A549 (cell line): Measurements from ENCODE around the gene ANTXR2. TPM values are rescaled to one million over a fixed set of nuclear protein-coding genes. Genes with fewer than 3 reads are reported as not detected.

Source experiments
- ATAC-seq, 2 experiments: fragments of 200-7000 bp in 1 of 2; fragments of >200 bp in 1 of 2; cut with Nextera tagmentation in 1 of 2; cut with Tn5 transposase in 1 of 2; 3 replicates each; pipeline versions ENCODE4 v1.8.0 to v1.9.1; 2018 to 2020; ENCODE audit warnings: mild to moderate bottlenecking in 1 of 2, moderate library complexity in 1 of 2
- CTCF ChIA-PET: fragments of 300-600 bp; sonication (Branson Sonifier 250); formaldehyde crosslinking; extraction: SDS; loops from one replicate; lab custom pipeline; 2021; ENCODE audit warnings: antibody characterized with exemption, inconsistent platforms; lab: Yijun Ruan, JAX
- POLR2A ChIA-PET: fragments of 350-600 bp; formaldehyde crosslinking; extraction: SDS; loops from one replicate; lab custom pipeline; 2021; ENCODE audit warnings: antibody characterized with exemption, inconsistent platforms; lab: Yijun Ruan, JAX
- DNase-seq, 2 experiments: peaks; one replicate each; pipeline versions ENCODE4 v3.0.0 to v3.0.0-alpha.2; 2011 to 2016; ENCODE audit warnings: low read depth in 1 of 2, low spot score in 1 of 2
- FAIRE-seq: peaks from 2 replicates; lab custom pipeline; 2011; peaks lifted over from hg19 to GRCh38; lab: Jason Lieb, UNC
- H3K27ac ChIP-seq, 2 experiments: fragments of >200 bp; sonication (Bioruptor Twin); formaldehyde crosslinking; 3 replicates each; pipeline ENCODE4 v1.5.1; 2016 to 2017
- H3K4me1 ChIP-seq: fragments of >200 bp; sonication (Bioruptor Twin); formaldehyde crosslinking; 3 replicates; pipeline ENCODE4 v1.6.1; 2016
- H3K4me2 ChIP-seq: fragments of >200 bp; sonication (Bioruptor Twin); formaldehyde crosslinking; 3 replicates; pipeline ENCODE4 v1.6.1; 2016
- H3K4me3 ChIP-seq: fragments of >200 bp; sonication (Bioruptor Twin); formaldehyde crosslinking; 3 replicates; pipeline ENCODE4 v1.5.1; 2016
- H3K9me3 ChIP-seq: fragments of >200 bp; sonication (Bioruptor Twin); formaldehyde crosslinking; 3 replicates; pipeline ENCODE4 v1.6.1; 2016
- ATOH8 ChIP-seq: fragments of 250-450 bp; sonication (Bioruptor Pico); IDR thresholded peaks from 2 replicates; pipeline ENCODE4 v1.5.0; 2020; ENCODE audit warnings: low read depth, mild to moderate bottlenecking, moderate library complexity
- BCL3 ChIP-seq: fragments of >200 bp; sonication (Bioruptor Twin); formaldehyde crosslinking; IDR thresholded peaks from 3 replicates; pipeline ENCODE4 v1.6.1; 2016
- CEBPB ChIP-seq, 2 experiments: fragments of >200 bp in 1 of 2; sonication (Bioruptor Twin) in 1 of 2; formaldehyde crosslinking in 1 of 2; IDR thresholded peaks; 2 replicates each; pipeline ENCODE4 v1.6.1; 2012 to 2016
- CHD2 ChIP-seq: fragments of 150-350 bp; IDR thresholded peaks from 2 replicates; pipeline ENCODE4 v1.6.1; 2014; ENCODE audit warnings: low read length; ENCODE audit not compliant: partially characterized antibody
- E2F6 ChIP-seq: IDR thresholded peaks from 2 replicates; pipeline ENCODE4 v1.6.1; 2012; ENCODE audit warnings: low read depth, borderline replicate concordance
- EHF ChIP-seq: fragments of 250-450 bp; sonication (Bioruptor Pico); IDR thresholded peaks from 2 replicates; pipeline ENCODE4 v1.5.0; 2020; ENCODE audit warnings: mild to moderate bottlenecking
- EHMT2 ChIP-seq: fragments of 200-600 bp; sonication (generic); IDR thresholded peaks from 2 replicates; pipeline ENCODE4 v1.6.1; 2016; ENCODE audit warnings: antibody characterized with exemption, low read depth, mild to moderate bottlenecking, moderate library complexity
- HDAC2 ChIP-seq: fragments of 200-600 bp; sonication (generic); IDR thresholded peaks from 2 replicates; pipeline ENCODE4 v1.6.1; 2016
- HOXB13 ChIP-seq: fragments of 250-450 bp; sonication (Bioruptor Pico); IDR thresholded peaks from 2 replicates; pipeline ENCODE4 v1.5.0; 2020; ENCODE audit warnings: low read depth, mild to moderate bottlenecking, moderate library complexity
- JUN ChIP-seq, 2 experiments: fragments of >200 bp; sonication (Bioruptor Twin); formaldehyde crosslinking; IDR thresholded peaks; 2 replicates in 1 of 2; 3 replicates in 1 of 2; pipeline ENCODE4 v1.6.1; 2016 to 2017
- JUNB ChIP-seq: fragments of >200 bp; sonication (Bioruptor Twin); formaldehyde crosslinking; IDR thresholded peaks from 2 replicates; pipeline ENCODE4 v1.6.1; 2016
- KDM1A ChIP-seq: fragments of 200-600 bp; sonication (generic); IDR thresholded peaks from 2 replicates; pipeline ENCODE4 v1.6.1; 2016; ENCODE audit warnings: low read depth, mild to moderate bottlenecking
- MAFK ChIP-seq: fragments of 450-650 bp; IDR thresholded peaks from 2 replicates; pipeline ENCODE4 v1.6.1; 2014; ENCODE audit not compliant: partially characterized antibody
- MAZ ChIP-seq: fragments of 150-350 bp; IDR thresholded peaks from 2 replicates; pipeline ENCODE4 v1.6.1; 2014; ENCODE audit warnings: antibody characterized with exemption, low read depth, low read length, borderline replicate concordance
- NPAS2 ChIP-seq: fragments of 250-450 bp; sonication (Bioruptor Pico); IDR thresholded peaks from 2 replicates; pipeline ENCODE4 v1.8.0; 2022; ENCODE audit warnings: mild to moderate bottlenecking, moderate library complexity, borderline replicate concordance
- POLR2A ChIP-seq: IDR thresholded peaks from 2 replicates; pipeline ENCODE4 v1.6.1; 2012; ENCODE audit warnings: mild to moderate bottlenecking, low read length
- POLR2AphosphoS2 ChIP-seq: conservative IDR thresholded peaks from 2 replicates; pipeline ENCODE4 v1.6.1; 2012; ENCODE audit warnings: low read length, improper control_type of control experiment, inconsistent platforms
- RAD21 ChIP-seq, 2 experiments: fragments of >200 bp in 1 of 2; sonication (Bioruptor Twin) in 1 of 2; formaldehyde crosslinking in 1 of 2; IDR thresholded peaks in 1 of 2; conservative IDR thresholded peaks in 1 of 2; 2 replicates in 1 of 2; 3 replicates in 1 of 2; pipeline ENCODE4 v1.6.1; 2012 to 2018; ENCODE audit warnings: inconsistent platforms in 1 of 2
- RARB ChIP-seq: fragments of 250-450 bp; sonication (Bioruptor Pico); IDR thresholded peaks from 2 replicates; pipeline ENCODE4 v1.8.0; 2021; ENCODE audit warnings: mild to moderate bottlenecking, moderate library complexity
- RCOR1 ChIP-seq: fragments of 150-350 bp; IDR thresholded peaks from 2 replicates; pipeline ENCODE4 v1.6.1; 2014; ENCODE audit warnings: antibody characterized with exemption, low read length, low read depth
- REST ChIP-seq: fragments of 200-600 bp; sonication (generic); IDR thresholded peaks from 2 replicates; pipeline ENCODE4 v1.6.1; 2016; ENCODE audit warnings: antibody characterized with exemption, mild to moderate bottlenecking, moderate library complexity
- RFX5 ChIP-seq: fragments of 450-650 bp; IDR thresholded peaks from 2 replicates; pipeline ENCODE4 v1.7.1; 2014; ENCODE audit warnings: antibody characterized with exemption, mild to moderate bottlenecking, moderate library complexity
- TP53 ChIP-seq: fragments of 250-450 bp; sonication (Bioruptor Pico); IDR thresholded peaks from 2 replicates; pipeline ENCODE4 v1.5.0; 2021; ENCODE audit warnings: mild to moderate bottlenecking, moderate library complexity
- USF2 ChIP-seq: fragments of 450-650 bp; IDR thresholded peaks from 2 replicates; pipeline ENCODE4 v1.6.1; 2014; ENCODE audit warnings: antibody characterized with exemption
- ZFP36 ChIP-seq: fragments of 450-650 bp; IDR thresholded peaks from 2 replicates; pipeline ENCODE4 v1.6.1; 2014; ENCODE audit warnings: borderline replicate concordance; ENCODE audit not compliant: partially characterized antibody
- ZNF302 ChIP-seq: fragments of 250-450 bp; sonication (Bioruptor Pico); IDR thresholded peaks from 2 replicates; pipeline ENCODE4 v1.9.0; 2021; ENCODE audit warnings: inconsistent platforms, mild to moderate bottlenecking, moderate library complexity
- ZSCAN20 ChIP-seq: fragments of 250-450 bp; sonication (Bioruptor Pico); IDR thresholded peaks from 2 replicates; pipeline ENCODE4 v1.8.0; 2022; ENCODE audit warnings: mild to moderate bottlenecking, moderate library complexity
- WGBS: methylation state at CpG from one replicate; pipeline ENCODE4 v1.1.6; 2017; ENCODE audit errors: missing lambda C conversion rate; 5-methylcytosine and 5-hydroxymethylcytosine counted together
- polyA plus RNA-seq, 4 experiments: library from polyadenylated mRNA; depleted of rRNA in 3 of 4; stranded (reverse); fragments of >200 nt; fragmentation: RNase III in 1 of 4; extraction: RNeasy Plus Mini Kit Qiagen cat#74134 plus additional on column Dnase treatment in 1 of 4; gene quantifications; 2 replicates in 3 of 4; 3 replicates in 1 of 4; pipeline ENCODE4 v1.2.3, GENCODE V29; 2011 to 2017

The ANTXR2 gene
- polyA plus RNA-seq, 2 of the 4 experiments (the other 2 are of a cell fraction) = 2.3 to 3.0 TPM

GRCh38 chr4:79913581-79913980 lies 159.4 kb downstream of the ANTXR2 start:
- Histone ChIP-seq H3K9me3 (no peaks in the 10 kb centered on the region), H3K27ac (no peak overlapping the region), H3K4me1 (no peaks in the 10 kb centered on the region)
- no peak for DNase-seq
- TF ChIP-seq HDAC2 (no peak), CEBPB (IDR thresholded peaks at IDR 0.05) (no peak), JUN (IDR thresholded peaks at IDR 0.05) (no peak), EHMT2 (no peak), CHD2 (no peak), HOXB13 (CRISPR knock-in tag) (no peak), TP53 (CRISPR knock-in tag) (no peak)
- TF ChIP-seq, all 56 proteins: peak for 0
- ChIA-PET CTCF (no interaction called here), POLR2A (interaction anchor here (0.5 kb wide), 1 partner anchor 20 kb away, joined by 3 read pairs; no protein-coding TSS in a partner anchor)
- Histone ChIP-seq H3K4me2 (no peak overlapping the region), H3K4me3 (no peak overlapping the region)
- ATAC-seq (no peak), FAIRE-seq (no peak)
- 0% methylated on average over 1 of the region's 1 CpG for WGBS

- POLR2A ChIA-PET = no interaction called here
- H3K4me1 ChIP-seq = no peaks in the 10 kb centered on the region
- no peak for ATAC-seq
- 10% methylated on average over 2 of the region's 2 CpGs for WGBS
- TF ChIP-seq EHMT2 (no peak), RARB (no peak), MAFK (no peak), JUNB (no peak)
- TF ChIP-seq, all 56 proteins: peak for 0
- no peak for FAIRE-seq
- H3K4me2 ChIP-seq = no peak overlapping the region
- H3K9me3 ChIP-seq = no peaks in the 10 kb centered on the region
- DNase-seq = no peak
- H3K4me3 ChIP-seq = no peak overlapping the region
- H3K27ac ChIP-seq = no peak overlapping the region
- CTCF ChIA-PET = no interaction called here
Observed at GRCh38 chr4:79907001-79907400, 166.0 kb downstream of the ANTXR2 start.

- ChIA-PET POLR2A (no interaction called here), CTCF (no interaction called here)
- no peak overlapping the region for H3K4me2 ChIP-seq
- no peak overlapping the region for H3K27ac ChIP-seq
- no peaks in the 10 kb centered on the region for H3K4me1 ChIP-seq
- H3K4me3 ChIP-seq = no peak overlapping the region
- 87% methylated on average over 5 of the region's 5 CpGs for WGBS
- TF ChIP-seq NPAS2 (no peak), MAZ (no peak), EHF (CRISPR knock-in tag) (no peak), E2F6 (no peak), JUN (IDR thresholded peaks at IDR 0.05) (no peak), RAD21 (conservative IDR thresholded peaks at IDR 0.05 in 1 of 2, IDR thresholded peaks at IDR 0.05 in 1 of 2) (no peak), POLR2AphosphoS2 (no peak), RFX5 (no peak), ZNF302 (no peak), KDM1A (no peak), ZSCAN20 (no peak), RARB (no peak)
- H3K9me3 ChIP-seq = no peaks in the 10 kb centered on the region
- FAIRE-seq = no peak
- ATAC-seq = no peak
- DNase-seq = no peak
Observed at GRCh38 chr4:79906303-79906702, 166.7 kb downstream of the ANTXR2 start.

GRCh38 chr4:79905212-79905611 lies 167.8 kb downstream of the ANTXR2 start:
- Histone ChIP-seq H3K4me3 (no peak overlapping the region), H3K4me1 (no peaks in the 10 kb centered on the region), H3K4me2 (no peak overlapping the region), H3K27ac (no peak overlapping the region), H3K9me3 (no peaks in the 10 kb centered on the region)
- ChIA-PET POLR2A (no interaction called here), CTCF (no interaction called here)
- no peak for FAIRE-seq
- no peak for ATAC-seq
- DNase-seq = no peak
- TF ChIP-seq ZFP36 (no peak), RARB (no peak), REST (no peak), POLR2A (no peak), BCL3 (no peak), TP53 (CRISPR knock-in tag) (no peak), ATOH8 (CRISPR knock-in tag) (no peak), RCOR1 (no peak), EHMT2 (no peak), USF2 (no peak), JUN (IDR thresholded peaks at IDR 0.05) (no peak)
